HEK293 (cell line): ENCODE results near the gene TRAF2.

Experiments used
- GLI2 ChIP-seq: fragments of 450-650 bp; formaldehyde crosslinking; IDR thresholded peaks from 2 replicates; pipeline ENCODE4; 2017; ENCODE audit warnings: missing biosample characterization, missing genetic modification characterization, low read depth, borderline replicate concordance
- HOXA7 ChIP-seq: sonication (generic); formaldehyde crosslinking; IDR thresholded peaks from 2 replicates; pipeline ENCODE4 v1.8.1; 2022; ENCODE audit warnings: missing genetic modification reagents, borderline replicate concordance
- YY1 ChIP-seq: fragments of 450-650 bp; formaldehyde crosslinking; IDR thresholded peaks from 2 replicates; pipeline ENCODE4 v1.5.1; 2018; ENCODE audit warnings: missing biosample characterization, missing genetic modification characterization
- ZFP37 ChIP-seq: fragments of 450-650 bp; formaldehyde crosslinking; IDR thresholded peaks from 2 replicates; pipeline ENCODE4 v1.5.1; 2016; ENCODE audit warnings: missing biosample characterization, missing genetic modification characterization
- ZNF157 ChIP-seq: fragments of 450-650 bp; formaldehyde crosslinking; IDR thresholded peaks from 2 replicates; pipeline ENCODE4 v1.5.1; 2016; ENCODE audit warnings: missing biosample characterization, missing genetic modification characterization
- ZNF274 ChIP-seq, 2 experiments: fragments of 200-500 bp in 1 of 2; fragments of 450-650 bp in 1 of 2; sonication (Bioruptor generic) in 1 of 2; formaldehyde crosslinking in 1 of 2; IDR thresholded peaks; 2 replicates each; pipeline versions ENCODE4 v1.5.1 to v1.6.1; 2014 to 2016; ENCODE audit warnings: borderline replicate concordance in 1 of 2, inconsistent platforms in 1 of 2, low read length in 1 of 2, missing biosample characterization in 1 of 2, missing genetic modification characterization in 1 of 2
- ZNF664 ChIP-seq: fragments of 450-650 bp; formaldehyde crosslinking; IDR thresholded peaks from 2 replicates; pipeline ENCODE4 v1.5.1; 2016; ENCODE audit warnings: missing biosample characterization, missing genetic modification characterization
- ZNF768 ChIP-seq: fragments of 450-650 bp; formaldehyde crosslinking; IDR thresholded peaks from 2 replicates; pipeline ENCODE4 v1.5.1; 2018; ENCODE audit warnings: missing biosample characterization, mild to moderate bottlenecking, missing genetic modification characterization
- TF ChIP-seq, protein P1 (sequence below): fragments of 450-650 bp; formaldehyde crosslinking; IDR thresholded peaks from 2 replicates; pipeline ENCODE4 v1.5.1; 2016; ENCODE audit warnings: missing biosample characterization, missing genetic modification characterization, borderline replicate concordance
- TF ChIP-seq, protein P2 (sequence below): fragments of 450-650 bp; formaldehyde crosslinking; IDR thresholded peaks from 2 replicates; pipeline ENCODE4 v1.5.1; 2016; ENCODE audit warnings: missing biosample characterization, missing genetic modification characterization
- TF ChIP-seq, protein P3 (sequence below): fragments of 450-650 bp; formaldehyde crosslinking; IDR thresholded peaks from 2 replicates; pipeline ENCODE4 v1.5.1; 2016; ENCODE audit warnings: missing biosample characterization, missing genetic modification characterization
- TF ChIP-seq, protein P4 (sequence below): fragments of 450-650 bp; formaldehyde crosslinking; IDR thresholded peaks from 2 replicates; pipeline ENCODE4 v1.5.1; 2016; ENCODE audit warnings: missing biosample characterization, missing genetic modification characterization
- TF ChIP-seq, protein P5 (sequence below): fragments of 450-650 bp; formaldehyde crosslinking; IDR thresholded peaks from 2 replicates; pipeline ENCODE4 v1.5.1; 2017; ENCODE audit warnings: missing biosample characterization, mild to moderate bottlenecking, missing genetic modification characterization, moderate library complexity

DNA sequence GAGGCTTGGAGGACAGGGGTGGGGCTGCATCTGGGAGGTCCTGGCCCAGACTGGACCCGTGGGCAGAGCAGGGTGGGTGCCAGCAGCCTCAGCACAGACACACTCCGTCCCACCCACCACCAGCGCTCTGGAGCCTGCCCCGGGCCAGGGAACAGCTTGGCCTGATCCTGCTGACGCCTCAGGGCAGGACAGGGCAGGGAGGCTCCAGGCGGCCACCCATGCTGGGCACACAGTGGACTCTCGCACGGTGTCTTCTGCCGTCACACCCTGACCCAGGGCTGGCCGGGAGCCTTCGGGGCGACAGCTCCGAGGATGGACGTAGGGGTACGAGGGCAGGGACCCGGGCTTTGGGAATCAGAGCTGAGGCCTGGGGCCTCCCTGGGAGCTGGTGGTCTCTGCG, 82.8 kb downstream of the TRAF2 start:
- TF ChIP-seq, protein P1, sequence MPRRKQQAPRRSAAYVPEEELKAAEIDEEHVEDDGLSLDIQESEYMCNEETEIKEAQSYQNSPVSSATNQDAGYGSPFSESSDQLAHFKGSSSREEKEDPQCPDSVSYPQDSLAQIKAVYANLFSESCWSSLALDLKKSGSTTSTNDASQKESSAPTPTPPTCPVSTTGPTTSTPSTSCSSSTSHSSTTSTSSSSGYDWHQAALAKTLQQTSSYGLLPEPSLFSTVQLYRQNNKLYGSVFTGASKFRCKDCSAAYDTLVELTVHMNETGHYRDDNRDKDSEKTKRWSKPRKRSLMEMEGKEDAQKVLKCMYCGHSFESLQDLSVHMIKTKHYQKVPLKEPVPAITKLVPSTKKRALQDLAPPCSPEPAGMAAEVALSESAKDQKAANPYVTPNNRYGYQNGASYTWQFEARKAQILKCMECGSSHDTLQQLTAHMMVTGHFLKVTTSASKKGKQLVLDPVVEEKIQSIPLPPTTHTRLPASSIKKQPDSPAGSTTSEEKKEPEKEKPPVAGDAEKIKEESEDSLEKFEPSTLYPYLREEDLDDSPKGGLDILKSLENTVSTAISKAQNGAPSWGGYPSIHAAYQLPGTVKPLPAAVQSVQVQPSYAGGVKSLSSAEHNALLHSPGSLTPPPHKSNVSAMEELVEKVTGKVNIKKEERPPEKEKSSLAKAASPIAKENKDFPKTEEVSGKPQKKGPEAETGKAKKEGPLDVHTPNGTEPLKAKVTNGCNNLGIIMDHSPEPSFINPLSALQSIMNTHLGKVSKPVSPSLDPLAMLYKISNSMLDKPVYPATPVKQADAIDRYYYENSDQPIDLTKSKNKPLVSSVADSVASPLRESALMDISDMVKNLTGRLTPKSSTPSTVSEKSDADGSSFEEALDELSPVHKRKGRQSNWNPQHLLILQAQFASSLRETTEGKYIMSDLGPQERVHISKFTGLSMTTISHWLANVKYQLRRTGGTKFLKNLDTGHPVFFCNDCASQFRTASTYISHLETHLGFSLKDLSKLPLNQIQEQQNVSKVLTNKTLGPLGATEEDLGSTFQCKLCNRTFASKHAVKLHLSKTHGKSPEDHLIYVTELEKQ (tag by site-specific recombination): no peak
- TF ChIP-seq ZNF768 (tag by site-specific recombination) (no peak), HOXA7 (CRISPR knock-in tag) (no peak), ZFP37 (tag by site-specific recombination) (no peak), YY1 (tag by site-specific recombination) (no peak), ZNF664 (tag by site-specific recombination) (no peak), ZNF274 (IDR thresholded peaks at IDR 0.05; ENCODE audit: low read length) (no peak), ZNF274 (tag by site-specific recombination; IDR thresholded peaks at IDR 0.05; ENCODE audit: borderline replicate concordance) (no peak), GLI2 (tag by site-specific recombination) (no peak), ZNF157 (tag by site-specific recombination) (no peak)
- TF ChIP-seq, protein P2, sequence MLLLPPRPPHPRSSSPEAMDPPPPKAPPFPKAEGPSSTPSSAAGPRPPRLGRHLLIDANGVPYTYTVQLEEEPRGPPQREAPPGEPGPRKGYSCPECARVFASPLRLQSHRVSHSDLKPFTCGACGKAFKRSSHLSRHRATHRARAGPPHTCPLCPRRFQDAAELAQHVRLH (tag by site-specific recombination): no peak
- TF ChIP-seq, protein P3, sequence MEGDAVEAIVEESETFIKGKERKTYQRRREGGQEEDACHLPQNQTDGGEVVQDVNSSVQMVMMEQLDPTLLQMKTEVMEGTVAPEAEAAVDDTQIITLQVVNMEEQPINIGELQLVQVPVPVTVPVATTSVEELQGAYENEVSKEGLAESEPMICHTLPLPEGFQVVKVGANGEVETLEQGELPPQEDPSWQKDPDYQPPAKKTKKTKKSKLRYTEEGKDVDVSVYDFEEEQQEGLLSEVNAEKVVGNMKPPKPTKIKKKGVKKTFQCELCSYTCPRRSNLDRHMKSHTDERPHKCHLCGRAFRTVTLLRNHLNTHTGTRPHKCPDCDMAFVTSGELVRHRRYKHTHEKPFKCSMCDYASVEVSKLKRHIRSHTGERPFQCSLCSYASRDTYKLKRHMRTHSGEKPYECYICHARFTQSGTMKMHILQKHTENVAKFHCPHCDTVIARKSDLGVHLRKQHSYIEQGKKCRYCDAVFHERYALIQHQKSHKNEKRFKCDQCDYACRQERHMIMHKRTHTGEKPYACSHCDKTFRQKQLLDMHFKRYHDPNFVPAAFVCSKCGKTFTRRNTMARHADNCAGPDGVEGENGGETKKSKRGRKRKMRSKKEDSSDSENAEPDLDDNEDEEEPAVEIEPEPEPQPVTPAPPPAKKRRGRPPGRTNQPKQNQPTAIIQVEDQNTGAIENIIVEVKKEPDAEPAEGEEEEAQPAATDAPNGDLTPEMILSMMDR (tag by site-specific recombination): no peak
- TF ChIP-seq, protein P4, sequence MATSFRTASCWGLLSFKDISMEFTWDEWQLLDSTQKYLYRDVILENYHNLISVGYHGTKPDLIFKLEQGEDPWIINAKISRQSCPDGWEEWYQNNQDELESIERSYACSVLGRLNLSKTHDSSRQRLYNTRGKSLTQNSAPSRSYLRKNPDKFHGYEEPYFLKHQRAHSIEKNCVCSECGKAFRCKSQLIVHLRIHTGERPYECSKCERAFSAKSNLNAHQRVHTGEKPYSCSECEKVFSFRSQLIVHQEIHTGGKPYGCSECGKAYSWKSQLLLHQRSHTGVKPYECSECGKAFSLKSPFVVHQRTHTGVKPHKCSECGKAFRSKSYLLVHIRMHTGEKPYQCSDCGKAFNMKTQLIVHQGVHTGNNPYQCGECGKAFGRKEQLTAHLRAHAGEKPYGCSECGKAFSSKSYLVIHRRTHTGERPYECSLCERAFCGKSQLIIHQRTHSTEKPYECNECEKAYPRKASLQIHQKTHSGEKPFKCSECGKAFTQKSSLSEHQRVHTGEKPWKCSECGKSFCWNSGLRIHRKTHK: no peak
- TF ChIP-seq, protein P5, sequence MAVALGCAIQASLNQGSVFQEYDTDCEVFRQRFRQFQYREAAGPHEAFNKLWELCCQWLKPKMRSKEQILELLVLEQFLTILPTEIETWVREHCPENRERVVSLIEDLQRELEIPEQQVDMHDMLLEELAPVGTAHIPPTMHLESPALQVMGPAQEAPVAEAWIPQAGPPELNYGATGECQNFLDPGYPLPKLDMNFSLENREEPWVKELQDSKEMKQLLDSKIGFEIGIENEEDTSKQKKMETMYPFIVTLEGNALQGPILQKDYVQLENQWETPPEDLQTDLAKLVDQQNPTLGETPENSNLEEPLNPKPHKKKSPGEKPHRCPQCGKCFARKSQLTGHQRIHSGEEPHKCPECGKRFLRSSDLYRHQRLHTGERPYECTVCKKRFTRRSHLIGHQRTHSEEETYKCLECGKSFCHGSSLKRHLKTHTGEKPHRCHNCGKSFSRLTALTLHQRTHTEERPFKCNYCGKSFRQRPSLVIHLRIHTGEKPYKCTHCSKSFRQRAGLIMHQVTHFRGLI (tag by site-specific recombination): no peak
